ENCODE data around the gene PPP1R9A. TPM values are rescaled to one million over a fixed set of nuclear protein-coding genes. Genes with fewer than 3 reads are reported as not detected.

The PPP1R9A gene
- total RNA-seq, 1 experiment from 2014 or later, result 13.5 TPM

GRCh38 chr7:95251966-95252365, 344.6 kb downstream of the PPP1R9A start:
- BruUV-seq (replicated peaks), result no TSS peak
- POLR2A ChIA-PET, result no interaction called here
- no peak for DNase-seq (ENCODE audit: low read depth, low spot score)
- Histone ChIP-seq H3K4me3 (replicated peaks in 1 of 2; ENCODE audit: low read depth in 1 of 2, low read length in 2 of 2) (no peak overlapping the region), H3K79me2 (ENCODE audit: insufficient read depth, low read length) (no peaks in the 10 kb centered on the region), H3K36me3 (ENCODE audit: control insufficient read depth in 1 of 2, insufficient read depth in 2 of 2, low read length in 2 of 2) (no peaks in the 10 kb centered on the region), H3K4me1 (ENCODE audit: control insufficient read depth in 1 of 2, insufficient read depth in 2 of 2, low read length in 2 of 2) (no peaks in the 10 kb centered on the region), H2AFZ (ENCODE audit: low read depth, low read length, poor library complexity, severe bottlenecking) (no peak overlapping the region), H3K9ac (ENCODE audit: low read length) (no peak overlapping the region), H3K4me2 (ENCODE audit: low read length) (no peak overlapping the region), H3K27ac (ENCODE audit: low read depth, low read length) (no peak overlapping the region), H4K20me1 (ENCODE audit: insufficient read depth) (no peaks in the 10 kb centered on the region), H3K27me3 (ENCODE audit: insufficient read depth, low read length) (no peaks in the 10 kb centered on the region), H3K9me3 (ENCODE audit: control insufficient read depth in 1 of 2, insufficient read depth in 1 of 2, low read depth in 1 of 2, low read length in 2 of 2) (no peaks in the 10 kb centered on the region), H3K9me2 (ENCODE audit: insufficient read depth) (no peaks in the 10 kb centered on the region)
- CTCF ChIA-PET, result interaction anchor here (1.1 to 1.5 kb wide), 2 partner anchors 438 to 963 kb away, joined by 3 to 4 read pairs; no protein-coding TSS in a partner anchor
- ATAC-seq, result no peak
- intact Hi-C loops (cut with micrococcal nuclease), result no loop called here
- RAD21 ChIA-PET (ENCODE audit: low non-redundant PET in 1 of 2, low total read pairs in 2 of 2, uncharacterized antibody in 2 of 2, unreplicated experiment in 2 of 2), result no interaction called here
- TF ChIP-seq EZH2 (IDR thresholded peaks at IDR 0.05), result no peak
- no peak for TF ChIP-seq FOSL1 (IDR thresholded peaks at IDR 0.05; ENCODE audit: low read depth)
- TF ChIP-seq JUND (IDR thresholded peaks at IDR 0.05), result no peak
- TF ChIP-seq CTCF (IDR thresholded peaks at IDR 0.05 in 2 of 3, conservative IDR thresholded peaks at IDR 0.05 in 1 of 3; ENCODE audit: borderline replicate concordance in 1 of 3, insufficient read depth in 1 of 3, low read depth in 2 of 3, low read length in 2 of 3), result no peak
- TF ChIP-seq EGR1 (IDR thresholded peaks at IDR 0.05; ENCODE audit: low read depth), result no peak
- TF ChIP-seq ZFX (IDR thresholded peaks at IDR 0.05), result no peak
- no peak for TF ChIP-seq EZH2phosphoT487 (IDR thresholded peaks at IDR 0.05; ENCODE audit: borderline replicate concordance)
- no peak for TF ChIP-seq ZBTB33 (IDR thresholded peaks at IDR 0.05; ENCODE audit: extremely low read depth, insufficient replicate concordance, low read length)
- no peak for TF ChIP-seq YY1 (IDR thresholded peaks at IDR 0.05; ENCODE audit: extremely low read depth, insufficient replicate concordance, low read depth, low read length)
- no peak for TF ChIP-seq ELF1 (IDR thresholded peaks at IDR 0.05; ENCODE audit: borderline replicate concordance, low read depth)
- no peak for TF ChIP-seq SP1 (IDR thresholded peaks at IDR 0.05; ENCODE audit: low read depth)
- TF ChIP-seq RAD21 (IDR thresholded peaks at IDR 0.05; ENCODE audit: low read depth), result no peak
- TF ChIP-seq CBX3 (IDR thresholded peaks at IDR 0.05; ENCODE audit: low read depth), result no peak
- TF ChIP-seq, protein P1, sequence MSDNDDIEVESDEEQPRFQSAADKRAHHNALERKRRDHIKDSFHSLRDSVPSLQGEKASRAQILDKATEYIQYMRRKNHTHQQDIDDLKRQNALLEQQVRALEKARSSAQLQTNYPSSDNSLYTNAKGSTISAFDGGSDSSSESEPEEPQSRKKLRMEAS (IDR thresholded peaks at IDR 0.05), result no peak
- TF ChIP-seq, protein P2, sequence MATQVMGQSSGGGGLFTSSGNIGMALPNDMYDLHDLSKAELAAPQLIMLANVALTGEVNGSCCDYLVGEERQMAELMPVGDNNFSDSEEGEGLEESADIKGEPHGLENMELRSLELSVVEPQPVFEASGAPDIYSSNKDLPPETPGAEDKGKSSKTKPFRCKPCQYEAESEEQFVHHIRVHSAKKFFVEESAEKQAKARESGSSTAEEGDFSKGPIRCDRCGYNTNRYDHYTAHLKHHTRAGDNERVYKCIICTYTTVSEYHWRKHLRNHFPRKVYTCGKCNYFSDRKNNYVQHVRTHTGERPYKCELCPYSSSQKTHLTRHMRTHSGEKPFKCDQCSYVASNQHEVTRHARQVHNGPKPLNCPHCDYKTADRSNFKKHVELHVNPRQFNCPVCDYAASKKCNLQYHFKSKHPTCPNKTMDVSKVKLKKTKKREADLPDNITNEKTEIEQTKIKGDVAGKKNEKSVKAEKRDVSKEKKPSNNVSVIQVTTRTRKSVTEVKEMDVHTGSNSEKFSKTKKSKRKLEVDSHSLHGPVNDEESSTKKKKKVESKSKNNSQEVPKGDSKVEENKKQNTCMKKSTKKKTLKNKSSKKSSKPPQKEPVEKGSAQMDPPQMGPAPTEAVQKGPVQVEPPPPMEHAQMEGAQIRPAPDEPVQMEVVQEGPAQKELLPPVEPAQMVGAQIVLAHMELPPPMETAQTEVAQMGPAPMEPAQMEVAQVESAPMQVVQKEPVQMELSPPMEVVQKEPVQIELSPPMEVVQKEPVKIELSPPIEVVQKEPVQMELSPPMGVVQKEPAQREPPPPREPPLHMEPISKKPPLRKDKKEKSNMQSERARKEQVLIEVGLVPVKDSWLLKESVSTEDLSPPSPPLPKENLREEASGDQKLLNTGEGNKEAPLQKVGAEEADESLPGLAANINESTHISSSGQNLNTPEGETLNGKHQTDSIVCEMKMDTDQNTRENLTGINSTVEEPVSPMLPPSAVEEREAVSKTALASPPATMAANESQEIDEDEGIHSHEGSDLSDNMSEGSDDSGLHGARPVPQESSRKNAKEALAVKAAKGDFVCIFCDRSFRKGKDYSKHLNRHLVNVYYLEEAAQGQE (IDR thresholded peaks at IDR 0.05; ENCODE audit: low read depth), result no peak
- no peak for TF ChIP-seq POLR2AphosphoS5 (IDR thresholded peaks at IDR 0.05; ENCODE audit: low read depth, low read length)
- TF ChIP-seq ZNF274 (IDR thresholded peaks at IDR 0.05; ENCODE audit: low read depth, low read length), result no peak
- no peak for TF ChIP-seq TCF7L2 (IDR thresholded peaks at IDR 0.05; ENCODE audit: borderline replicate concordance, extremely low read depth, insufficient read depth, insufficient read length)
- TF ChIP-seq, protein P3, sequence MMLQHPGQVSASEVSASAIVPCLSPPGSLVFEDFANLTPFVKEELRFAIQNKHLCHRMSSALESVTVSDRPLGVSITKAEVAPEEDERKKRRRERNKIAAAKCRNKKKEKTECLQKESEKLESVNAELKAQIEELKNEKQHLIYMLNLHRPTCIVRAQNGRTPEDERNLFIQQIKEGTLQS (IDR thresholded peaks at IDR 0.05), result no peak
- no peak for TF ChIP-seq SRF (IDR thresholded peaks at IDR 0.05; ENCODE audit: low read depth)
